Activated naive CD8-positive, alpha-beta T cell treated with anti-CD3 and anti-CD28 coated beads, Interleukin-2, amount 10 ng/mL, durations not matched to agents 7 days and 5 days (primary cell): ENCODE measurements around the gene KLKB1. TPM values are rescaled to one million over a fixed set of nuclear protein-coding genes. Genes with fewer than 3 reads are reported as not detected.
"Not testable (repeated sequence)": the region's sequence is repeated elsewhere in the genome, so short reads cannot be mapped to it uniquely, and the experiment has no call there.

Source experiments
- ATAC-seq: fragments of 150-1000 bp; cut with Tn5 transposase; one replicate; pipeline ENCODE4 v1.10.0; 2021; ENCODE audit warnings: low read depth, moderate library complexity
- POLR2A ChIA-PET: fragments of 350-600 bp; sonication (Branson Sonifier 250); formaldehyde crosslinking; loops from one replicate; lab custom pipeline; 2021; ENCODE audit warnings: antibody characterized with exemption; lab: Charles Lee
- DNase-seq: peaks from one replicate; pipeline ENCODE4 v3.0.0; 2021
- H3K27ac Mint-ChIP-seq: one replicate; pipeline ENCODE4 v1.8.0; 2022; ENCODE audit warnings: mild to moderate bottlenecking, mixed read lengths
- H3K27me3 Mint-ChIP-seq: one replicate; pipeline ENCODE4 v1.8.0; 2022; ENCODE audit warnings: mild to moderate bottlenecking, moderate library complexity, mixed read lengths
- H3K36me3 Mint-ChIP-seq: one replicate; pipeline ENCODE4 v1.8.0; 2021; ENCODE audit warnings: mild to moderate bottlenecking, mixed read lengths
- H3K4me1 Mint-ChIP-seq: one replicate; pipeline ENCODE4 v1.8.0; 2021; ENCODE audit warnings: mixed read lengths
- H3K4me3 Mint-ChIP-seq: one replicate; pipeline ENCODE4 v1.8.0; 2022; ENCODE audit warnings: mild to moderate bottlenecking, moderate library complexity, mixed read lengths
- H3K9me3 Mint-ChIP-seq: one replicate; pipeline ENCODE4 v1.8.0; 2021; ENCODE audit warnings: mixed read lengths
- total RNA-seq, 2 experiments: library from RNA; stranded (reverse); gene quantifications; one replicate each; pipeline ENCODE4 v1.2.3, GENCODE V29; 2021

The KLKB1 gene
- total RNA-seq, 2 experiments from 2014 or later = 0.48 to 0.67 TPM

- ATAC-seq = no peak
- Mint-ChIP-seq H3K27ac (no peak overlapping the region), H3K4me1 (no peaks in the 10 kb centered on the region), H3K36me3 (no peaks in the 10 kb centered on the region), H3K27me3 (no peaks in the 10 kb centered on the region), H3K4me3 (no peak overlapping the region), H3K9me3 (no peaks in the 10 kb centered on the region)
- DNase-seq = no peak
- POLR2A ChIA-PET = no interaction called here
These were observed 13.1 kb downstream of the KLKB1 start for GRCh38 chr4:186240452-186240847.

GRCh38 chr4:186240848-186241491, 13.7 kb downstream of the KLKB1 start:
- no peaks in the 10 kb centered on the region for H3K36me3 Mint-ChIP-seq

GRCh38 chr4:186241616-186242015, 14.3 kb downstream of the KLKB1 start:
- DNase-seq = no peak
- Mint-ChIP-seq H3K9me3 (peaks cover 4% of the 10 kb centered on the region), H3K27me3 (no peaks in the 10 kb centered on the region), H3K4me1 (no peaks in the 10 kb centered on the region), H3K4me3 (no peak overlapping the region), H3K27ac (no peak overlapping the region), H3K36me3 (no peaks in the 10 kb centered on the region)
- POLR2A ChIA-PET = no interaction called here
- ATAC-seq = no peak

More at GRCh38 chr4:186240848-186241491, 13.7 kb downstream of the KLKB1 start:
- POLR2A ChIA-PET = no interaction called here
- Mint-ChIP-seq H3K27ac (no peak overlapping the region), H3K4me1 (no peaks in the 10 kb centered on the region), H3K27me3 (no peaks in the 10 kb centered on the region), H3K9me3 (peaks cover 2% of the 10 kb centered on the region), H3K4me3 (no peak overlapping the region)
- no peak for DNase-seq
- no peak for ATAC-seq

GRCh38 chr4:186242031-186242430, 14.7 kb downstream of the KLKB1 start:
- POLR2A ChIA-PET, H3K4me3 Mint-ChIP-seq, H3K27me3 Mint-ChIP-seq, H3K27ac Mint-ChIP-seq, H3K9me3 Mint-ChIP-seq, H3K4me1 Mint-ChIP-seq, DNase-seq, ATAC-seq, H3K36me3 Mint-ChIP-seq: not testable (repeated sequence)

DNA sequence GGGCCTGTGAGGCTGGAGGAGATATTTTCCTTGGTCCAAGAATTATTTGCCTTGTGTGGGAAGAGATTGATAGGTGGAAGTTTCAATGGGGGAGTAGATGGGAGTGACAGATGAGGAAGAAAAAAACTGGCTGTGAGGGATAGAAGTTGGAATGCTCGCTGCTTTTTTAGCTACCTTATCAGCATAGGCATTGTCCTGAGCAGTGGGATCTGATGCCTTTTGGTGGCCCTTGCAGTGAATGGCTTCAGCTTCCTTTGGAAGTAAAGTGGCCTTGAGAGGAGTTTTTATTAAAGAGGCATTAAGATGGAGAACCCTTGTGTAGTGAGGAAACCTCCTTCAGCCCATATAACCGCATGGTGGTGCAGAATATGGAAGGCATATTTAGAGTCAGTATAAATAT, 16.0 kb downstream of the KLKB1 start:
- Mint-ChIP-seq H3K4me1 (no peaks in the 10 kb centered on the region), H3K4me3 (no peak overlapping the region), H3K27me3 (no peaks in the 10 kb centered on the region), H3K9me3 (peaks cover 5% of the 10 kb centered on the region), H3K36me3 (no peaks in the 10 kb centered on the region), H3K27ac (no peak overlapping the region)
- no peak for DNase-seq
- no peak for ATAC-seq
- POLR2A ChIA-PET = no interaction called here

DNA sequence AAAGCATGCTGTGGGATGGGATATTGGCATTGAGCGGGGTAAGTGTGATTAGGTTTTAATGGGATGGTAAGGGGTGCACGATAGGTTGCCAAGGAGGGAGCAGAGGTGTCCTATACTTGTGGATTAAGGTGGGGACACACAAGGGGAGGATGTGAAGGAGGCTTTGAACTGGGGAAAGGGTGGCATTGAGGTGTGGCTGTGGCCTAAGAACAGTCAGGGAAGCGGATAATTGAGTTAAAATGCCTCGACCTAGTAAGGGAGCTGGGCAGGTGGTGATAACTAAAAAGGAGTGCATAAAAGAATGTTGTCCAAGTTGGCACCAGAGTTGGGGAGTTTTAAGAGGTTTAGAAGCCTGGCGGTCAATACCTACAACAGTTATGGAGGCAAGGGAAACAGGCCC, 17.5 kb downstream of the KLKB1 start:
- no peaks in the 10 kb centered on the region for H3K36me3 Mint-ChIP-seq
- POLR2A ChIA-PET = no interaction called here

GRCh38 chr4:186247062-186247752, 19.9 kb downstream of the KLKB1 start:
- H3K36me3 Mint-ChIP-seq, H3K9me3 Mint-ChIP-seq, DNase-seq, H3K4me1 Mint-ChIP-seq, POLR2A ChIA-PET, H3K4me3 Mint-ChIP-seq, H3K27me3 Mint-ChIP-seq, H3K27ac Mint-ChIP-seq, ATAC-seq: not testable (repeated sequence)

More for the DNA sequence above, 17.5 kb downstream of the KLKB1 start:
- Mint-ChIP-seq H3K27ac (no peak overlapping the region), H3K27me3 (no peaks in the 10 kb centered on the region), H3K4me3 (no peak overlapping the region), H3K4me1 (no peaks in the 10 kb centered on the region), H3K9me3 (peaks cover 5% of the 10 kb centered on the region)
- no peak for ATAC-seq
- DNase-seq = no peak

- H3K9me3 Mint-ChIP-seq = peaks cover 5% of the 10 kb centered on the region
- H3K4me1 Mint-ChIP-seq = no peaks in the 10 kb centered on the region
- ATAC-seq = no peak
- DNase-seq = no peak
- POLR2A ChIA-PET = no interaction called here
- H3K36me3 Mint-ChIP-seq = no peaks in the 10 kb centered on the region
- no peak overlapping the region for H3K27ac Mint-ChIP-seq
- H3K27me3 Mint-ChIP-seq = no peaks in the 10 kb centered on the region
- no peak overlapping the region for H3K4me3 Mint-ChIP-seq
These were observed 21.3 kb downstream of the KLKB1 start for GRCh38 chr4:186248643-186249042.

- ATAC-seq = no peak
- POLR2A ChIA-PET = no interaction called here
- H3K36me3 Mint-ChIP-seq = no peaks in the 10 kb centered on the region
These were observed 22.8 kb downstream of the KLKB1 start for GRCh38 chr4:186249785-186250754.

GRCh38 chr4:186250760-186251159, 23.5 kb downstream of the KLKB1 start:
- Mint-ChIP-seq H3K4me3 (no peak overlapping the region), H3K4me1 (no peaks in the 10 kb centered on the region), H3K9me3 (peaks cover 5% of the 10 kb centered on the region), H3K27ac (no peak overlapping the region), H3K36me3 (no peaks in the 10 kb centered on the region), H3K27me3 (no peaks in the 10 kb centered on the region)
- ATAC-seq (no peak), DNase-seq (no peak)
- POLR2A ChIA-PET = no interaction called here

More at GRCh38 chr4:186249785-186250754, 22.8 kb downstream of the KLKB1 start:
- Mint-ChIP-seq H3K4me1 (no peaks in the 10 kb centered on the region), H3K27me3 (no peaks in the 10 kb centered on the region), H3K9me3 (peaks cover 5% of the 10 kb centered on the region), H3K4me3 (no peak overlapping the region), H3K27ac (no peak overlapping the region)
- DNase-seq = no peak

- DNase-seq = no peak
- H3K27ac Mint-ChIP-seq = no peak overlapping the region
- H3K4me1 Mint-ChIP-seq = no peaks in the 10 kb centered on the region
- H3K36me3 Mint-ChIP-seq = no peaks in the 10 kb centered on the region
- POLR2A ChIA-PET = no interaction called here
- no peaks in the 10 kb centered on the region for H3K9me3 Mint-ChIP-seq
- ATAC-seq = no peak
- H3K4me3 Mint-ChIP-seq = no peak overlapping the region
- no peaks in the 10 kb centered on the region for H3K27me3 Mint-ChIP-seq
These were observed 27.8 kb downstream of the KLKB1 start for GRCh38 chr4:186255122-186255521.

GRCh38 chr4:186258216-186258811, 31.0 kb downstream of the KLKB1 start:
- no peak overlapping the region for H3K27ac Mint-ChIP-seq
- POLR2A ChIA-PET = no interaction called here
- no peaks in the 10 kb centered on the region for H3K9me3 Mint-ChIP-seq
- H3K4me1 Mint-ChIP-seq = no peaks in the 10 kb centered on the region
- H3K4me3 Mint-ChIP-seq = no peak overlapping the region
- no peaks in the 10 kb centered on the region for H3K27me3 Mint-ChIP-seq
- no peak for ATAC-seq
- DNase-seq = no peak
- H3K36me3 Mint-ChIP-seq = no peaks in the 10 kb centered on the region

DNA sequence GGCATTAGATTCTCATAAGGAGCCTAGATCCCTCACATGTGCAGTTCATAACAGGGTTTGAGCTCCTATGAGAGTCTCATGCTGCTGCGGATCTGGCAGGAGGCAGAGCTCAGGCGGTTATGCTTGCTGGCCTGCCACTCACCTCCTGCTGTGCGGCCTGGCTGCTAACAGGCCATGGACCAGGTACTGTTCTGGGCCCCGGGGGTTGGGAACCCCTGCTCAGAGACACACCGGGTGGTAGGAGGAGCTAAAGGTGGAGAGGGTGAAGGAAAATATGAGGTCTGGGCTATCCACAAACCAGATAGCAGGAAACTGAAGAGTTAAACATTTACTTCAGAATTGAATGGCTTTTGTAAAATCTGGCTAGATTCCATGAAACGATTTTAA, 32.8 kb downstream of the KLKB1 start:
- DNase-seq = no peak
- Mint-ChIP-seq H3K4me1 (no peaks in the 10 kb centered on the region), H3K27ac (no peak overlapping the region), H3K9me3 (no peaks in the 10 kb centered on the region), H3K27me3 (no peaks in the 10 kb centered on the region), H3K36me3 (no peaks in the 10 kb centered on the region), H3K4me3 (no peak overlapping the region)
- POLR2A ChIA-PET = no interaction called here
- no peak for ATAC-seq
